HG03095 (cell line): ENCODE data around the gene PEX11G.

Experiments used
- ATAC-seq: cut with Tn5 transposase; IDR thresholded peaks from one replicate; pipeline ENCODE4 v1.9.1; 2021; ENCODE audit warnings: moderate library complexity; ENCODE audit not compliant: unreplicated experiment

PEX11G gene

GRCh38 chr19:7522072-7522922, 33.5 kb upstream of the PEX11G start, which contains the start of gene MCOLN1:
Gene MCOLN1, plus strand, starts transcription at chr19:7522624. Its CDS starts 127 bp downstream, at chr19:7522751.
- peak; percentile 57 for ATAC-seq

GRCh38 chr19:7521551-7522071, 32.8 kb upstream of the PEX11G start:
- ATAC-seq, result no peak

GRCh38 chr19:7520131-7521051, 31.6 kb upstream of the PEX11G start:
- ATAC-seq, result no peak

- no peak for ATAC-seq
Measured at GRCh38 chr19:7519361-7520130, 30.7 kb upstream of the PEX11G start.

- no peak for ATAC-seq
Measured at GRCh38 chr19:7516878-7517277, 28.0 kb upstream of the PEX11G start.

- ATAC-seq, result no peak
Measured at GRCh38 chr19:7516333-7516732, 27.5 kb upstream of the PEX11G start.

- ATAC-seq, result no peak
Measured at GRCh38 chr19:7515645-7516151, 26.9 kb upstream of the PEX11G start, which contains the start of gene ZNF358. Gene ZNF358, plus strand, starts transcription at chr19:7516103. Its CDS starts 3,140 bp downstream, at chr19:7519243.

- ATAC-seq, result no peak
Measured at GRCh38 chr19:7515110-7515644, 26.3 kb upstream of the PEX11G start.

GRCh38 chr19:7513809-7514642, 25.2 kb upstream of the PEX11G start:
- no peak for ATAC-seq

- ATAC-seq, result no peak
Measured at GRCh38 chr19:7512400-7512851, 23.6 kb upstream of the PEX11G start.

GRCh38 chr19:7509625-7510024, 20.8 kb upstream of the PEX11G start:
- no peak for ATAC-seq

GRCh38 chr19:7507884-7508283, 19.0 kb upstream of the PEX11G start:
- no peak for ATAC-seq

GRCh38 chr19:7506385-7507328, 17.8 kb upstream of the PEX11G start:
- ATAC-seq, result no peak

- ATAC-seq, result no peak
Measured at GRCh38 chr19:7505682-7506384, 17.0 kb upstream of the PEX11G start.

- no peak for ATAC-seq
Measured at GRCh38 chr19:7505288-7505681, 16.4 kb upstream of the PEX11G start.

- no peak for ATAC-seq
Measured at GRCh38 chr19:7504684-7505083, 15.8 kb upstream of the PEX11G start.

- no peak for ATAC-seq
Measured at GRCh38 chr19:7502552-7502951, 13.7 kb upstream of the PEX11G start.
